Measurements from ENCODE around the gene TMPRSS7.

TMPRSS7 gene

GRCh38 chr3:112127522-112128494 is 93.3 kb downstream of the TMPRSS7 start:
- no peak for FAIRE-seq

DNA sequence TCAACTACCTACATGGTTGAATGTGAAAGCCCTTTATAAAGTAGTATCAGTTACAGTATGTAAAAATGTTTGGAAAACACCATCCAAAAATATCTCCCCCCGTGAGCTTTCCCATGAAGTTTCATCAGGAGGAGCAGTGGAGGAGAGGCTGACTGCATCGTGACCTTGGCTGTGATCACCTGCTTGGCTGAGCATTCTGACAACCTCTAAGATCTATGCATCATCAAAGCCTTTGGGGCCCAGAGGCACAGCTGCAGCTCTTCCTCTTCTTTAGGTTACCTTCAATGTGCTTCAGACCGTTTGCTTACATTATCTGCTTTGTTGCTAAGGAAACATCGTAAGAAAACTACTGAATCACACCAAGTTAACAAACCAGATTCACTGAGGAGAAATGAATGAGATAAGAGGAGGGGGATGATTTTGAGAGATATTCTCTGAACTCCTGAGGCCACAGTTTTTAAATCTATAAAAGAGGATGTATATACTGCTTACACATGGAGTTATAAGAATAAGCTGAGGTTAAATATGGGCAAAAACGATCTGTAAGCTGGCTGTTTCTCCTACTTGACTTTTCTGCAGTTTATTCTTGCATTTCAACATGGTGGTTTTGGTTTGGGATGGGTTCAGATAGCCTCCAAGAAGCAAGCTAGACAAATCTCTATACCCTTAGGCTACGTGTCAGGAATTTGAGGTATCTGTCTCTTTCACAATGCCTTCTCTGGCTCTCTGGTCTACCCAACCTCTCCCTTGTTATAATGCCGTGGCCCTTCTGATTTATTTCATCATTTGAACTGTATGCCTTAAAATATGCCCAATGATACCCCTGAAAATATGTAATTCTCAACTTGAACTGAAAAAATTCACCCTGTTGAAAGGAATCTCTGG is 94.5 kb downstream of the TMPRSS7 start:
- DNase-seq (ENCODE audit: low spot score): no peak
- FAIRE-seq: no peak

More at GRCh38 chr3:112127522-112128494, 93.3 kb downstream of the TMPRSS7 start:
- DNase-seq (ENCODE audit: low spot score): no peak

DNA sequence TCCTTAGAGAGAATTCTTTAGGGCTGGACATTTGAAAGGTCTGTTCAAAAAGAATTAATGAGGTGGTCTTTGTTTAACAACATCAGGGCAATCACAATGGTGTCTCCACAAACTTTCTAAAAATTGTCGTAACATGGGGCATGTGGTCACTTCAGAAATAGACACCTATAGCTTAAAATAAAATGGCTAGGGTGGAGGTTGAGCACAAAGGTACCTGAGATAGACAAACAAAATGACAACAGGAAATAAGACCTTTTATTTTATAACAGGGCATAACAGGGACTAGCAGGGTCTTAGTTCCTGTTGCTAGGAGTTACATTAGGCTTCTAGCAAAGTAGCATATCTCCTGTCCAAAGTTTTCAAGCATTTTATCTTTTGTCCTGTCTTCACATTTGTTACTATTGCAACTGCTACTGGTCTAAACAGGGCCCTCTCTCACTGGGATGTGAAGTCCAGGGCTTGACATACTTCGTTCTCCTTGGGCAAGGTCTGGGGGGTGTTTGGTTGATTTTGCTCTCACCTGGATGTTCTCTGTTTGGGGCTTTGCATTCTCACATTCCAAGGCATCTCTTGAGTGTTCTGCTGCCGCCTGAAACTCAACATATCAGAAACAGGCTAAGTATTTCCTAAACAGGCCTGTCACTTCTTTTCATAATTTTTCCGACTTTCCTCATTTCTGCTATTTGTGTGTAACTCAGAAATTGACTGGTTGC is 95.5 kb downstream of the TMPRSS7 start:
- FAIRE-seq (no peak), DNase-seq (ENCODE audit: low spot score) (no peak)

DNA sequence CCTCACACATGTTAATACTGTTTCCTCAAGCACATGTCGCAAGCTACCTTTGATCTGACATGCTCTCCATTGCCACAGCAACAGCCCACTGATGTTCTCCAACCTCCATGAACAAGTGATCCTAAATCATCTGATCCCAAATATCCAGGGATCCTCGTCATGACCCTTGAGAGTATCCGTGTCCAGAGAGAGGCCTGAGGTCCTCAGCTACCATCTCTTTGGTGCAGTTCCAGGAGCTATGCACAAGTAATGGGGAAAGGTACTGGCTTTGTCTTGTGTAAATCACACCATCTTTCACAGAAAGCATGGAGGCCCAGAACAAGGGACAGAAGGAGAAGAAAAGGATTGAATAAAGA is 96.1 kb downstream of the TMPRSS7 start:
- FAIRE-seq: no peak
- no peak for DNase-seq (ENCODE audit: low spot score)

Data from RCC 7860 (cell line).